PC-9 (cell line): ENCODE data around the gene GPRIN3.

Experiments
- EZH2 ChIP-seq: fragments of 200-600 bp; sonication (generic); IDR thresholded peaks from 2 replicates; pipeline ENCODE4 v1.8.0; 2017; ENCODE audit warnings: antibody characterized with exemption, low read depth
- TF ChIP-seq, protein P1 (sequence below): fragments of 200-600 bp; sonication (generic); conservative IDR thresholded peaks from 2 replicates; pipeline ENCODE4 v1.6.1; 2017; ENCODE audit warnings: mixed run types, antibody characterized with exemption, mild to moderate bottlenecking, moderate library complexity

DNA sequence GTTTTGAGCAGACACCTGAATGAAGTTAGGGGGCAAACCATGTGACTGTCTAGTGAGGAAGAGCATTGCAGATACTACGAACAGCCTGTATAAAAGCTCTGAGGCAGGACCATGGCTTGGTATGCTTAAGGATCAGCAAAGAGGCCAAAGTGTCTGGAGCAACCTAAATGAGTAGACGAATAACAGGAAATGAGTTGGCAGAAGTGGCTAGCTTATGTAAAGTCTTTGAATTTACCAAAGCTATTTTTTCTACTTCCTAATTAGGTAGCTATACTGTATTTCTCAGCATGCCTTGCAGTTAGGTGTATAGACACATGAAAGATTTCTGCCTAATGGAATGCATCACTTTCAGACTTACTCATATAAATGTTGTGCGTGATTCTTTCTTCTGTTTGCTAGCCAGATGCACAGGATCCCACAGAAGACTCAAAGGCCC is 9.3 kb upstream of the GPRIN3 start:
- TF ChIP-seq, protein P1, sequence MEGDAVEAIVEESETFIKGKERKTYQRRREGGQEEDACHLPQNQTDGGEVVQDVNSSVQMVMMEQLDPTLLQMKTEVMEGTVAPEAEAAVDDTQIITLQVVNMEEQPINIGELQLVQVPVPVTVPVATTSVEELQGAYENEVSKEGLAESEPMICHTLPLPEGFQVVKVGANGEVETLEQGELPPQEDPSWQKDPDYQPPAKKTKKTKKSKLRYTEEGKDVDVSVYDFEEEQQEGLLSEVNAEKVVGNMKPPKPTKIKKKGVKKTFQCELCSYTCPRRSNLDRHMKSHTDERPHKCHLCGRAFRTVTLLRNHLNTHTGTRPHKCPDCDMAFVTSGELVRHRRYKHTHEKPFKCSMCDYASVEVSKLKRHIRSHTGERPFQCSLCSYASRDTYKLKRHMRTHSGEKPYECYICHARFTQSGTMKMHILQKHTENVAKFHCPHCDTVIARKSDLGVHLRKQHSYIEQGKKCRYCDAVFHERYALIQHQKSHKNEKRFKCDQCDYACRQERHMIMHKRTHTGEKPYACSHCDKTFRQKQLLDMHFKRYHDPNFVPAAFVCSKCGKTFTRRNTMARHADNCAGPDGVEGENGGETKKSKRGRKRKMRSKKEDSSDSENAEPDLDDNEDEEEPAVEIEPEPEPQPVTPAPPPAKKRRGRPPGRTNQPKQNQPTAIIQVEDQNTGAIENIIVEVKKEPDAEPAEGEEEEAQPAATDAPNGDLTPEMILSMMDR, result no peak
- no peak for TF ChIP-seq EZH2
